CD4-positive, CD25-positive, alpha-beta regulatory T cell (primary cell): ENCODE data around the gene FAM236A. TPM values are rescaled to one million over a fixed set of nuclear protein-coding genes. Genes with fewer than 3 reads are reported as not detected.
"Not testable (repeated sequence)": the region's sequence is repeated elsewhere in the genome, so short reads cannot be mapped to it uniquely, and the experiment has no call there.

ENCODE experiments used
- ATAC-seq, 2 donors: fragments of 150-1000 bp; cut with Tn5 transposase; one replicate each; pipeline ENCODE4 v1.10.0; 2021; ENCODE audit warnings: low read depth in 2 of 2, moderate number of reproducible peaks in 2 of 2, moderate library complexity in 1 of 2
- DNase-seq, 3 donors: peaks; one replicate each; pipeline versions ENCODE4 v3.0.0 to v3.0.0-alpha.2; 2012 to 2022; ENCODE audit warnings: mixed read lengths in 1 of 3
- H3K27ac ChIP-seq: one replicate; pipeline ENCODE4 v1.7.0; 2013; ENCODE audit warnings: mild to moderate bottlenecking, low read length; ENCODE audit not compliant: insufficient read depth, poor library complexity, severe bottlenecking
- H3K27me3 ChIP-seq: one replicate; pipeline ENCODE4 v1.7.0; 2013; ENCODE audit warnings: low read length; ENCODE audit not compliant: control insufficient read depth, insufficient read depth
- H3K36me3 ChIP-seq: one replicate; pipeline ENCODE4 v1.7.0; 2013; ENCODE audit warnings: mild to moderate bottlenecking, low read length, moderate library complexity; ENCODE audit not compliant: control insufficient read depth, insufficient read depth
- H3K4me1 ChIP-seq: 2 replicates; pipeline ENCODE4 v1.7.0; 2013; ENCODE audit warnings: mild to moderate bottlenecking, low read length; ENCODE audit not compliant: insufficient read depth, control insufficient read depth, poor library complexity, severe bottlenecking
- H3K4me3 ChIP-seq: one replicate; pipeline ENCODE4 v1.7.0; 2013; ENCODE audit warnings: low read depth, mild to moderate bottlenecking, low read length, moderate library complexity
- H3K9me3 ChIP-seq, 2 experiments: 1 replicate in 1 of 2; 2 replicates in 1 of 2; pipeline ENCODE4 v1.7.0; 2013; ENCODE audit warnings: low read length in 2 of 2, mild to moderate bottlenecking in 1 of 2, moderate library complexity in 1 of 2; ENCODE audit not compliant: control insufficient read depth in 2 of 2
- H3K27ac Mint-ChIP-seq, 3 donors: one replicate each; pipeline ENCODE4 v1.8.0; 2020 to 2022; ENCODE audit warnings: mild to moderate bottlenecking in 3 of 3, mixed read lengths in 3 of 3, moderate library complexity in 2 of 3
- H3K27me3 Mint-ChIP-seq: one replicate; pipeline ENCODE4 v1.8.0; 2022; ENCODE audit warnings: mild to moderate bottlenecking, mixed read lengths
- H3K36me3 Mint-ChIP-seq: one replicate; pipeline ENCODE4 v1.8.0; 2020; ENCODE audit warnings: mixed read lengths
- H3K4me1 Mint-ChIP-seq, 4 donors: one replicate each; pipeline ENCODE4 v1.8.0; 2020 to 2022; ENCODE audit warnings: mixed read lengths in 4 of 4, mild to moderate bottlenecking in 1 of 4
- H3K4me3 Mint-ChIP-seq, 4 donors: one replicate each; pipeline ENCODE4 v1.8.0; 2020 to 2022; ENCODE audit warnings: mild to moderate bottlenecking in 4 of 4, mixed read lengths in 4 of 4, moderate library complexity in 3 of 4
- H3K9me3 Mint-ChIP-seq, 7 donors: one replicate each; pipeline ENCODE4 v1.8.0; 2020 to 2022; ENCODE audit warnings: mixed read lengths in 7 of 7, mild to moderate bottlenecking in 3 of 7, moderate library complexity in 2 of 7
- polyA plus RNA-seq, 4 donors: library from polyadenylated mRNA; unstranded; fragments of 300-500 nt; fragmentation: Illumina TruSeq; gene quantifications; one replicate each; pipeline ENCODE4 v1.2.3, GENCODE V29; 2021
- total RNA-seq: library from RNA; stranded (reverse); gene quantifications from one replicate; pipeline ENCODE4 v1.2.3, GENCODE V29; 2022

Gene FAM236A
- total RNA-seq = not detected
- polyA plus RNA-seq = not detected

DNA sequence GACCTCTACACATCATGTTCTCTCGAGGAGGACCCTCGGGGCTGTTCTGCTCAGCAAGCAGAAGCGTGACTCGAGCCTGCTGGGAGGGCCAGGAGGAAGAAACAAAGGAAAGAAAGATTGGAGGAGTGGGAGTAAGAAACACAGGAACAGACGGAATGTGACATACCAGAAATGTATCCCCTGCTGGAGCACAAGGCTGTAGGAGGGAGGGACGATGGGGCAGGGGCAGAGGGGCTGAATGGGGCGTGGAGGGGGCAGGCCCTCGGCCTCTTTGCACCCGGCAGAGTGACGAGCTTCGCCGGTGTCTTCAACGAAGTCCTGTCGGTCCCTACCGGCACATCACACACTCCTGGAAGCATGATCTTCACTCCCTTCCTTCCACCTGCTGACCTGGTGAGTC lies at the start of gene FAM236A:
Gene FAM236A, plus strand, starts transcription at position 301 of the 400 bp plus-strand sequence. Its CDS starts 57 bp downstream, at position 358.
- not testable (repeated sequence) for H3K9me3 Mint-ChIP-seq, H3K36me3 Mint-ChIP-seq, H3K36me3 ChIP-seq, H3K4me3 Mint-ChIP-seq, H3K27ac ChIP-seq, H3K4me1 ChIP-seq, H3K9me3 ChIP-seq, H3K27me3 Mint-ChIP-seq, H3K4me3 ChIP-seq, ATAC-seq, H3K27me3 ChIP-seq, H3K4me1 Mint-ChIP-seq, DNase-seq, H3K27ac Mint-ChIP-seq

DNA sequence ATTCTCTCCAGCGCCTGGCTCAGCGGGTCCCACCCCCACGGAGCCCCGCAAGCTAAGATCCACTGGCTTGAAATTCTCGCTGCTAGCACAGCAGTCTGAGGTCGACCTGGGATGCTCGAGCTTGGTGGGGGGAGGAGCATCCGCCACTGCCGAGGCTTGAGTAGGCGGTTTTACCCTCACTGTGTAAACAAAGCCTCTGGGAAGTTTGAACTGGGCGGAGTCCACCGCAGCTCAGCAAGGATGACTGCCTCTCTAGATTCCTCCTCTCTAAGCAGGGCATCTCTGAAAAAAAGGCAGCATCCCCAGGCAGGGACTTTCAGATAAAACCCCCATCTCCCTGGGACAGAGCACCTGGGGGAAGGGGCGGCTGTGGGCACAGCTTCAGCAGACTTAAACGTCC lies 48.3 kb upstream of the FAM236A start:
- not testable (repeated sequence) for H3K9me3 Mint-ChIP-seq

DNA sequence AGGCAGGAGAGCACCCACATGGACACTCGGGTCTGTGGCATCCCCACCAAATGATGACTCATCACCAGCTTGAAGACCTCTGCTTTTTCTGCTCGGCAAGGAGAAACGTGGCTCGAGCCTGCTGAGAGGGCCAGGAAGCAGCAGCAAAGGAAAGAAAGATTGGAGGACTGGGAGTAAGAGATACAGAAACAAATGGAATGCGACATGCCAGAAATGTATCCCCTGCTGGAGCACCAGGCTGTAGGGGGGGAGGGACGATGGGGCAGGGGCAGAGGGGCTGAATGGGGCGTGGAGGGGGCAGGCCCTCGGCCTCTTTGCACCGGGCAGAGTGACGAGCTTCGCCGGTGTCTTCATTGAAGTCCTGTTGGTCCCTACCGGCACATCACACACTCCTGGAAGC lies 25.7 kb upstream of the FAM236A start, which contains the start of gene FAM236C:
Gene FAM236C, plus strand, starts transcription at position 301 of the 400 bp plus-strand sequence. CDS start 100 bp downstream, outside the sequence.
- DNase-seq, ATAC-seq, H3K27me3 Mint-ChIP-seq, H3K4me3 Mint-ChIP-seq, H3K4me1 ChIP-seq, H3K36me3 Mint-ChIP-seq, H3K9me3 Mint-ChIP-seq, H3K9me3 ChIP-seq, H3K27me3 ChIP-seq, H3K27ac Mint-ChIP-seq, H3K36me3 ChIP-seq, H3K4me1 Mint-ChIP-seq, H3K4me3 ChIP-seq, H3K27ac ChIP-seq: not testable (repeated sequence)

More for the DNA sequence above, 48.3 kb upstream of the FAM236A start:
- H3K27ac Mint-ChIP-seq, H3K4me1 ChIP-seq, H3K27me3 Mint-ChIP-seq, H3K9me3 ChIP-seq, H3K36me3 Mint-ChIP-seq, H3K4me3 Mint-ChIP-seq, H3K36me3 ChIP-seq, H3K27me3 ChIP-seq, H3K27ac ChIP-seq, ATAC-seq, H3K4me1 Mint-ChIP-seq, DNase-seq, H3K4me3 ChIP-seq: not testable (repeated sequence)

DNA sequence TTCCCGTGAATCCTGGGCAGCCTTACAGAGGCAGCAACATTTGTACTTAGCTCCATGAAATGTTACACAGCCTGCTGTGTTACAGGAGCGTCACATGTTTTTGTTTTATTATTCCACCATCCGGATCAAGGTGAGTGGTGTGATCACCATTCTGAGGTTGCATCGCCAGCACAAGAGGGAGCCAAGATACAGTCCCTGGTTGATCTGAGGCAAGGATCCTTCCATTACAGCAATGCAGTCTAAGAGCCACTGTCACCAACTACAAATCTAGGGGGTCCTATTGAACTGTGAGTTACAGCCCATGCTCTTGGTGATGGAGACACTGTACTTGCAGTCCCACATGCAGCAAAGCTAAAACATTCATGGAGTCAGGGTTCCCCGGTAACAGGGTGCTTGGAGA lies 21.9 kb upstream of the FAM236A start:
- not testable (repeated sequence) for H3K4me1 Mint-ChIP-seq, H3K4me1 ChIP-seq, H3K9me3 ChIP-seq, H3K36me3 Mint-ChIP-seq, DNase-seq, H3K27ac Mint-ChIP-seq, H3K4me3 Mint-ChIP-seq, H3K27ac ChIP-seq, H3K4me3 ChIP-seq, H3K27me3 Mint-ChIP-seq, H3K36me3 ChIP-seq, H3K27me3 ChIP-seq, H3K9me3 Mint-ChIP-seq, ATAC-seq

DNA sequence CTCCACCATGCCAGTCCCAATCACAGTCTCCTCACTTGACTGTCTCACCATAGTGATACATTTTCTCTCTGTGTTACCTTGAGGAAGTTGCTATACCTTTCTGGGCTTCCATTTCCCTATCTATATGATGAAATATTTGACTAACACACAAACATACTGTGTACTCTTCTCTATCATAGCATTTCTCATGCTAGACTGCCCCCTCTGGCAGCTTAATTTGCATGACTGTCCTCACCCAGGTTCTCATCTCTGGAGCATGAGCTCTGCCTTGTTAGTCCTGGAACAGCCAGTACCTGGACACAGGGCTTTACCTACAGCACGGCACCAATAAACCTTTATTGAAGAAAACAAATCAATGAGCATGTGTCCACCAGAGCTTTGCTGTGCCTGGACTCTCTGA lies 5.7 kb upstream of the FAM236A start:
- not testable (repeated sequence) for H3K36me3 Mint-ChIP-seq, H3K4me1 Mint-ChIP-seq, H3K27me3 ChIP-seq, H3K4me3 Mint-ChIP-seq, ATAC-seq, H3K4me3 ChIP-seq, H3K36me3 ChIP-seq, H3K27ac ChIP-seq, H3K27ac Mint-ChIP-seq, H3K9me3 Mint-ChIP-seq, H3K4me1 ChIP-seq, DNase-seq, H3K9me3 ChIP-seq, H3K27me3 Mint-ChIP-seq

DNA sequence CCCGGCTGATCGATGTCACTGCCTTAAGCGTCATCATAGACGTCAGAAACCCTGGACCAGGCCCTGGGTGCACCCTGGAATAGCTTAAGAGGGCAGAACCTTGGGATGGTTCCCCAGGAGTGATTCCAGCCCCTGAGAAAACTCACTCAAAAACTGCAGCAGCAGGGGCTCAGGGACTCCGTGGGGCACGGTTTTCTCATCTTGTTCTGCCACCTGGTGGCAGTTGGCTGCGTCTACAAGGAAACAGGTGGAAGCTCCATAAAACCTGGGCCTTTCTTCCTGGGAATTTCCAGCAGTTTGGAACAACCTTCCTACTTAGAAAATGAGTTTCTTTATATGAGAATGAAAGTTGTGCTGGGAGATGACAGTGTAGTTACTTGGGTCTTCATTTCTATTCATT lies 1.6 kb upstream of the FAM236A start:
- H3K27me3 ChIP-seq = not testable (repeated sequence)

DNA sequence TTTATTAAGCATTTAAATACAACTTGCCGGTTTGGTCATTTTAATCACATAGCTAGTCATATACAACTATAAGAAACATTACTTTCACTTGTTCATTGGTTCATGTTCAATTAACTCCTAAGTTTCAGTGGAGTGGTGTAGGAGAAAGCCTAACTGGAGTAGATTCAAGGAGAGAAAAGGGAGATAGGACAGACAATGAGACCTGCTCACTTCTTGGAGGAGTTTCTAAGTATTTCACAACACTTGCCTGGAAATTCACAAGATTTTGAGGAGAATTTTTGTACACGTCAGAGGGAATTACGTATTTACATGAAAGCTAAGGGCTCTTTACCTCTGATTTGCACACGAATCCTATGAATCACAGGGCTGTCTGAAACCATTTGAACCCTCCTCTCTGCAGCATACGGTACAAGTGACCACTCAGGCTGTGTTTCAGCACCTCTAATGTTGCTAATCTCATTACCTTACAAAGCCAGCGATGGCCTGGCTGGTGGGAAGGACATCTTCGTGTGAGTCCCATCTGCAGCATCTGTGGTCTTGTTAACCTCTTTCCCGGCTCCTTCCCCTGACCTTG lies 1.0 kb upstream of the FAM236A start:
- H3K4me1 Mint-ChIP-seq, H3K27me3 ChIP-seq, H3K36me3 Mint-ChIP-seq, H3K9me3 Mint-ChIP-seq, H3K36me3 ChIP-seq, H3K4me3 ChIP-seq, H3K27ac ChIP-seq, H3K9me3 ChIP-seq, H3K4me1 ChIP-seq, H3K27ac Mint-ChIP-seq, ATAC-seq, DNase-seq, H3K4me3 Mint-ChIP-seq, H3K27me3 Mint-ChIP-seq: not testable (repeated sequence)

More for the DNA sequence above, 1.6 kb upstream of the FAM236A start:
- not testable (repeated sequence) for H3K36me3 Mint-ChIP-seq, H3K4me3 Mint-ChIP-seq, H3K4me3 ChIP-seq, H3K9me3 ChIP-seq, H3K4me1 ChIP-seq, H3K27ac ChIP-seq, DNase-seq, H3K27ac Mint-ChIP-seq, H3K36me3 ChIP-seq, H3K9me3 Mint-ChIP-seq, H3K27me3 Mint-ChIP-seq, ATAC-seq, H3K4me1 Mint-ChIP-seq

DNA sequence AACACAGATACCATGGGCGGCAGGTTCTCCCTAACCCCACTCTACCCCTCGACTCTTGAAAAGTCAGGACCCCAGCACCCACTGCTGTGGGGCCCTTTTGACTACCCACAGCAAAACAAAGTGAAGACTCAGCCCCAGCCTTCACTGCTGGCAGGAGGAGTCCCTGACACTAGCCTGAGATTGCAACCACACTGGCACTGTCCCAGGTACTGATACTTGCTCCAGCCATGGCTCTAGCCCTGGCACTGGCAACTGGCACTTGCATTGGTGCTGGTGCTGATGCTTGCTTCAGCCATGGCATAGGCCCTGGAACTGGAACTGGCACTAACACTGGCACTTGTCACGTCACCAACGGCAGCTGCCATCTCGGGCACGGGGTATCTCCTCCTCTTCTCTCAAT lies 4.3 kb downstream of the FAM236A start:
- not testable (repeated sequence) for H3K36me3 Mint-ChIP-seq

More for the DNA sequence above, 4.3 kb downstream of the FAM236A start:
- H3K27ac Mint-ChIP-seq, DNase-seq, H3K4me3 Mint-ChIP-seq, H3K27ac ChIP-seq, H3K36me3 ChIP-seq, H3K4me1 ChIP-seq, H3K4me1 Mint-ChIP-seq, H3K4me3 ChIP-seq, H3K9me3 ChIP-seq, H3K9me3 Mint-ChIP-seq, ATAC-seq, H3K27me3 ChIP-seq, H3K27me3 Mint-ChIP-seq: not testable (repeated sequence)
